Body of pancreas (tissue), 4 donors: ENCODE measurements around the gene ADARB1.

Source experiments
- CTCF ChIP-seq, 7 experiments: fragments of 450-650 bp in 4 of 7; fragments of 200-600 bp in 3 of 7; sonication (generic) in 3 of 7; IDR thresholded peaks; one replicate each; pipeline ENCODE4 v1.5.1; 2016 to 2019; ENCODE audit warnings: antibody characterized with exemption in 7 of 7
- POLR2A ChIP-seq, 3 donors: fragments of 450-650 bp; IDR thresholded peaks; one replicate each; pipeline ENCODE4 v1.6.1; 2016; ENCODE audit warnings: antibody characterized with exemption in 3 of 3, mild to moderate bottlenecking in 2 of 3

GRCh38 chr21:45041984-45042663 is 32.3 kb upstream of the ADARB1 start:
- TF ChIP-seq CTCF (IDR thresholded peaks at IDR 0.05) (no peak), POLR2A (IDR thresholded peaks at IDR 0.05) (no peak)
